ENCODE results near the gene RBPMS2. TPM values are rescaled to one million over a fixed set of nuclear protein-coding genes. Genes with fewer than 3 reads are reported as not detected.
A peak's percentile ranks its signal among the peaks of the same experiment; 100 is the strongest.

RBPMS2 gene
- total RNA-seq, 2 donors from 2014 or later, result 86.0 to 131 TPM

GRCh38 chr15:64747578-64747977 lies 27.8 kb downstream of the RBPMS2 start:
- H3K9me3 Mint-ChIP-seq, result no peaks in the 10 kb centered on the region
- peak overlapping the region; percentile 12 for H3K27ac Mint-ChIP-seq
- WGBS, 2 experiments (ENCODE audit: insufficient coverage in 1 of 2, insufficient read length in 1 of 2), result 94 to 98% methylated on average over 8 to 9 of the region's 9 CpGs

GRCh38 chr15:64746921-64747320 lies 28.5 kb downstream of the RBPMS2 start:
- no peaks in the 10 kb centered on the region for H3K9me3 ChIP-seq (ENCODE audit: control insufficient read depth, low read length)
- WGBS, 2 experiments (ENCODE audit: insufficient coverage in 1 of 2, insufficient read length in 1 of 2), result 92 to 96% methylated on average over 5 to 7 of the region's 7 CpGs
- no peak overlapping the region for H3K4me3 ChIP-seq (ENCODE audit: low read length)
- H3K9me3 Mint-ChIP-seq, result no peaks in the 10 kb centered on the region
- peaks cover 55% of the 10 kb centered on the region for H3K36me3 Mint-ChIP-seq (ENCODE audit: low read depth)
- H3K4me3 Mint-ChIP-seq, result no peak overlapping the region
- no peak overlapping the region for H3K9ac ChIP-seq (ENCODE audit: extremely low read depth, low read length, poor library complexity, severe bottlenecking)
- H3K27me3 ChIP-seq (ENCODE audit: control insufficient read depth, insufficient read depth, low read length, poor library complexity, severe bottlenecking), result no peaks in the 10 kb centered on the region
- no peak overlapping the region for H3K27ac ChIP-seq (ENCODE audit: low read depth, low read length)
- peaks cover 11% of the 10 kb centered on the region for H3K4me1 Mint-ChIP-seq
- H3K36me3 ChIP-seq (ENCODE audit: control insufficient read depth, insufficient read depth, low read length), result peaks cover 67% of the 10 kb centered on the region
- peak overlapping the region; percentile 12 for H3K27ac Mint-ChIP-seq
- TF ChIP-seq CTCF (conservative IDR thresholded peaks at IDR 0.05), result no peak
- peaks cover 2% of the 10 kb centered on the region for H3K4me1 ChIP-seq (ENCODE audit: control insufficient read depth, insufficient read depth, low read length)
- DNase-seq, result no peak
- H3K27me3 Mint-ChIP-seq (ENCODE audit: insufficient read depth), result no peaks in the 10 kb centered on the region

More at GRCh38 chr15:64747578-64747977, 27.8 kb downstream of the RBPMS2 start:
- H3K4me3 ChIP-seq (ENCODE audit: low read length), result no peak overlapping the region
- H3K27me3 ChIP-seq (ENCODE audit: control insufficient read depth, insufficient read depth, low read length, poor library complexity, severe bottlenecking), result no peaks in the 10 kb centered on the region
- DNase-seq, result no peak
- H3K9me3 ChIP-seq (ENCODE audit: control insufficient read depth, low read length), result no peaks in the 10 kb centered on the region
- no peak overlapping the region for H3K27ac ChIP-seq (ENCODE audit: low read depth, low read length)
- Mint-ChIP-seq H3K36me3 (ENCODE audit: low read depth) (peaks cover 55% of the 10 kb centered on the region), H3K27me3 (ENCODE audit: insufficient read depth) (no peaks in the 10 kb centered on the region), H3K4me3 (no peak overlapping the region), H3K4me1 (peaks cover 11% of the 10 kb centered on the region)
- H3K9ac ChIP-seq (ENCODE audit: extremely low read depth, low read length, poor library complexity, severe bottlenecking), result no peak overlapping the region
- peaks cover 2% of the 10 kb centered on the region for H3K4me1 ChIP-seq (ENCODE audit: control insufficient read depth, insufficient read depth, low read length)
- H3K36me3 ChIP-seq (ENCODE audit: control insufficient read depth, insufficient read depth, low read length), result peaks cover 60% of the 10 kb centered on the region
- TF ChIP-seq CTCF (conservative IDR thresholded peaks at IDR 0.05), result no peak

GRCh38 chr15:64746356-64746755 lies 29.0 kb downstream of the RBPMS2 start:
- H3K27me3 Mint-ChIP-seq (ENCODE audit: insufficient read depth), result no peaks in the 10 kb centered on the region
- H3K27ac ChIP-seq (ENCODE audit: low read depth, low read length), result no peak overlapping the region
- H3K4me3 ChIP-seq (ENCODE audit: low read length), result no peak overlapping the region
- peaks cover 2% of the 10 kb centered on the region for H3K4me1 ChIP-seq (ENCODE audit: control insufficient read depth, insufficient read depth, low read length)
- H3K9me3 ChIP-seq (ENCODE audit: control insufficient read depth, low read length), result no peaks in the 10 kb centered on the region
- H3K4me3 Mint-ChIP-seq, result no peak overlapping the region
- H3K36me3 ChIP-seq (ENCODE audit: control insufficient read depth, insufficient read depth, low read length), result peaks cover 68% of the 10 kb centered on the region
- TF ChIP-seq CTCF (conservative IDR thresholded peaks at IDR 0.05), result no peak
- H3K9ac ChIP-seq (ENCODE audit: extremely low read depth, low read length, poor library complexity, severe bottlenecking), result no peak overlapping the region
- peak overlapping the region; percentile 79 for H3K27ac Mint-ChIP-seq
- H3K4me1 Mint-ChIP-seq, result peaks cover 7% of the 10 kb centered on the region
- H3K9me3 Mint-ChIP-seq, result no peaks in the 10 kb centered on the region
- H3K36me3 Mint-ChIP-seq (ENCODE audit: low read depth), result peaks cover 56% of the 10 kb centered on the region
- no peaks in the 10 kb centered on the region for H3K27me3 ChIP-seq (ENCODE audit: control insufficient read depth, insufficient read depth, low read length, poor library complexity, severe bottlenecking)
- 88 to 91% methylated on average over 1 to 5 of the region's 5 CpGs for WGBS, 2 experiments (ENCODE audit: insufficient coverage in 1 of 2, insufficient read length in 1 of 2)
- DNase-seq, result no peak
